Stimulated activated CD8-positive, alpha-beta memory T cell treated with anti-CD3 and anti-CD28 coated beads, Interleukin-15, amount 100 ng/mL, for 24 hours (primary cell): ENCODE results near the gene ARID1B.

Experiments used
- DNase-seq: peaks from one replicate; pipeline ENCODE4 v3.0.0-alpha.2; 2020; ENCODE audit warnings: low read depth

ARID1B gene

GRCh38 chr6:156993713-156994112 lies 216.5 kb downstream of the ARID1B start:
- DNase-seq: no peak

GRCh38 chr6:156994215-156995076 lies 217.3 kb downstream of the ARID1B start:
- DNase-seq: no peak

GRCh38 chr6:156995502-156995901 lies 218.3 kb downstream of the ARID1B start:
- DNase-seq: no peak

- DNase-seq: no peak
Measured at GRCh38 chr6:156996265-156996664, 219.1 kb downstream of the ARID1B start.

- DNase-seq: no peak
Measured at GRCh38 chr6:156998794-156999330, 221.7 kb downstream of the ARID1B start.

- no peak for DNase-seq
Measured at GRCh38 chr6:156999762-157000161, 222.6 kb downstream of the ARID1B start.

- no peak for DNase-seq
Measured at GRCh38 chr6:157001716-157002115, 224.5 kb downstream of the ARID1B start.

- DNase-seq: no peak
Measured at GRCh38 chr6:157002774-157003173, 225.6 kb downstream of the ARID1B start.

- DNase-seq: no peak
Measured at GRCh38 chr6:157005940-157006339, 228.8 kb downstream of the ARID1B start.

- no peak for DNase-seq
Measured at GRCh38 chr6:157008568-157008967, 231.4 kb downstream of the ARID1B start.

GRCh38 chr6:157012355-157012754 lies 235.2 kb downstream of the ARID1B start:
- no peak for DNase-seq

GRCh38 chr6:157013649-157014304 lies 236.6 kb downstream of the ARID1B start:
- no peak for DNase-seq

GRCh38 chr6:157014871-157015270 lies 237.7 kb downstream of the ARID1B start:
- DNase-seq: no peak

GRCh38 chr6:157017022-157017421 lies 239.8 kb downstream of the ARID1B start:
- DNase-seq: no peak

GRCh38 chr6:157017861-157018260 lies 240.7 kb downstream of the ARID1B start:
- no peak for DNase-seq

- no peak for DNase-seq
Measured at GRCh38 chr6:157019115-157019641, 242.0 kb downstream of the ARID1B start.

- no peak for DNase-seq
Measured at GRCh38 chr6:157019733-157020132, 242.6 kb downstream of the ARID1B start.

- DNase-seq: no peak
Measured at GRCh38 chr6:157020398-157020797, 243.2 kb downstream of the ARID1B start.

GRCh38 chr6:157020881-157021343 lies 243.7 kb downstream of the ARID1B start:
- DNase-seq: peak; percentile 31

- DNase-seq: peak; percentile 76
Measured at GRCh38 chr6:157021344-157021992, 244.3 kb downstream of the ARID1B start.

- DNase-seq: peak; percentile 73
Measured at GRCh38 chr6:157021993-157022740, 245.0 kb downstream of the ARID1B start.
